Activated CD4-positive, alpha-beta T cell treated with anti-CD3 and anti-CD28 coated beads, Interleukin-10, Interleukin-2, amounts not matched to agents 100 ng/mL and 50 ng/mL, durations not matched to agents 16 hours and 8 hours (primary cell): ENCODE results near the gene UQCRC2.
"Not testable (repeated sequence)": the region's sequence is repeated elsewhere in the genome, so short reads cannot be mapped to it uniquely, and the experiment has no call there.

Experiments
- DNase-seq: peaks from one replicate; pipeline ENCODE4 v3.0.0-alpha.2; 2020

UQCRC2 gene

DNA sequence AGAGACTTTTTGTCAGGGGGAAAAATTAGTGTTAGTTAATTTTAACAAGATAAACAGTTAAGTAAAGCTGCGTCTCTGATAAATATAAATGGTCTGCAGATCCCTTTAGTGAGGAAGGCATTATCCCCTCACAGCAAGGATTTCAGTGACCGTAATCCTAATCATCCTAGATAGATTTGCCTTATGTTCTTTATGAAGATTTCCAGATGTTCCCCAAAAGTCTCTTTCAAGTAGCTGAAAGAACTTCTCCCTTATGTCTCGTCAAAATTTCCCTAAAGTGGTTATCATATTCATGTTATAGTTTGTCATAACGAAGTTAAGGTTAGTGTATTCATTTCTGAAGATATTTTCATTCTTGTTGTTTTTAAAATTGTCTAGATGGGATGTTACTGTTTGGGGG is 60.3 kb downstream of the UQCRC2 start:
- no peak for DNase-seq

DNA sequence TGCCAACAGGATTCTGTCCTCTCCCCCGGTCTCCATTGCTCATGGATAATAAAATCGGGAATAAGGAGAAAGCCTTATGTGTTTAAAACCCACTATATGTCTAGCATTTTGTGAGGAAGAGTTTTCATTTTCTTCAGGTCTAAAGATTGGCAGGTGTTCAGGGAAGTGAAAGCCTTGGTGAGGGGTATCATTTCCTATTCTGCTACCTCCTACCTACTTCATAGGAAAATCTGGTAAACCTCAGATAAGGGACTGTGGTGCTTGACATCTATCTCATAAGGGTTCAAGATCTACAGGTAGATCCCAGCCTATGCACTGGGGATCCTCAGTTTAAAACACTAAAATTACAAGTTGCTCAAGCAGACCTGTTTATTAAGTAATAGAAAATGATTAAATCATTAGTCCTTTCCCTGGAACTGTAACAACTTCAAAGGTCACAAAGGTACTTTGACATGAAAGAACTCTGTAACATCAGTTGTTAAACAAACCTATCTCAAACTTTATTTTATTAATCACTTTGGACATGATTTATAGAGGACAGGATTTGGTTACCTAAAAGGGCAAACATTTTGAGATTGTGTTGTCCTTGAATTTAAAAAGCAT is 61.2 kb downstream of the UQCRC2 start:
- DNase-seq = no peak

DNA sequence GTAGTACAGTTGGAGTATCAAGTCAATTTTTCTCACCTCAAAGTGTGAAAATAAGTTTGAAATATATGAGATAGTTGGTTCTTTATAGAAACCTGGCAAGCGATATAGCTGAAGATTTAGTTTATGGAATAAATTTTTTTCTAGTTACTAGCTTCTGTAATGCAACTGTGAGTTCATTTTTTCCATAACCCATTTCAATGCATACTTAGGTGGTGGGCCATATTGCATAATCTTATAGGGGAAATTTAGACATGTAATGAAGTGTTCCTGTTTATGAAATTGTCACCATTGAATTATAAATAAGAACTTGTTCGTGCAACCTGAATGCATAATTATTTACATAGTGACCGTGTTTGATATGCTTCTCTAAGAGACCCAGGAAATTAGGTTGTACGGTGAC is 63.8 kb downstream of the UQCRC2 start:
- DNase-seq = no peak

DNA sequence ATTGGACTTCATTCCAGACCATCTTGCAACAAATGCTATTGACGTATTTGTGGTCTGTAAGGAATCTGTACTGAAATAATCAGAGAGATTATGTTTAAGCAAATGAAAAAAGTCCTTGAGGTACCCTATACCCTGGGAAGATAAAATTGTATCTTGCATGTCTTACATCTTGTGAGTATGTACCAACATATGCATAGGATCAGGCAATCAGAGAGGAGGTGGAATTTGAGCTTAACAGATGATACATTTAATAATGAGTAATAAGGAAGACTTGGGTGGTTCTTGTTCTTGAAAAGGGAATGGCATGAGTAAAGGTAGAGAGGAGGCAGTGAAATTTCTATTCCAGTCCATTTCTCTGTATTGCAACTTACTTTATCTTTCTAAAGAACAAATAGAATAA is 65.4 kb downstream of the UQCRC2 start:
- no peak for DNase-seq

DNA sequence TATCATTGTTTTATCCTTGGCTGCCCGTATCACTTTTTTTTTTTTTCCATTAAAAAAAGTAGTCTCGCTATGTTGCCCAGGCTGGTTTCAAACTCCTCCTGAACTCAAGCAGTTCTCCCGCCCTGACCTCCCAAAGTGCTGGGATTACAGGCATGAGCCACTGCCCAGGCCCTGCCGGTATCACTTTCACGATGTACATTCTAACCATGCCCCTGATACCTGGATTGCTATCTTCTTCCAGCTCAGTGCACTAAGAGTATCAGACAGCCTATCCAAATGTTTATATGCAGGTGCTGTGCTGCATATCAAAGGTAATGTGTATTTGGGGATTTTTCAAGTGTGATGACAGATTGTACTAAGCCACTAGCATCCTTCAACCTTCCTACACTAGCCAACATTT is 69.0 kb downstream of the UQCRC2 start:
- no peak for DNase-seq

DNA sequence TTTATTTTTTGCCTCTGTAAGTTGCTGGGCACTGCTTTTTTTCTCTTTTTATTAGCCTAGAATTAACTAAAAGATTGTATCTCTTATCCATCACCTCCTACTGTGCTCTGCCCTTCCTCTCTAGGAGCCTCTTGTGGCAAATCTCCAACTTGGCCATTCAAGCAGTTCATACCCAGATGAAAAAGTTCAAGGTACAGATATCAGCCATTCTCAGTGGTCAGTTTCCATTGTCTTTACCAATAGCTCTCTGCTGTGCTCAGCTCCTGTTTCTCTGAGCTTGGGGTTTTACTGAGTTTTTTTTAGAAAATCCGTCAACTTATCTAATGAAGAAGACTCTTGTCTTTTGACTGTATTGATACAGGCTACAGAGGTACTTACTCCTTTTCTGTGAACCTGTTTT is 70.3 kb downstream of the UQCRC2 start:
- DNase-seq = no peak

DNA sequence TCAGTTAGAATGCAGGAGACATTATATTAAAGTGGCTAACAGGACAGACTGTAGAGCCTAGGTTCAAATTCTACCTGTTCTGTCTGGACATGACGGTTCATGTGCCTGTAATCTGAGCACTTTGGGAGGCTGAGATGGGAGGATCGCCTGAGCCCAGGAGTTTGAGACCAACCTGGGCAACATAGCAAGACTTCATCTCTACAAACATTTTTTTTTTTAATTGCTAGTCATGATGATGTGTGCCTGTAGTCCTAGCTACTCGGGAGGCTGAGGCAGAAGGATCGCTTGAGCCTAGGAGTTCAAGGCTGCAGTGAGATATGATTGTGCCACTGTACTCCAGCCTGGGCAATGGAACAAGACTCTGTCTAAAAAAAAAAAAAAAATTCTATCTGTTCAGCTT is 71.6 kb downstream of the UQCRC2 start:
- DNase-seq = not testable (repeated sequence)

DNA sequence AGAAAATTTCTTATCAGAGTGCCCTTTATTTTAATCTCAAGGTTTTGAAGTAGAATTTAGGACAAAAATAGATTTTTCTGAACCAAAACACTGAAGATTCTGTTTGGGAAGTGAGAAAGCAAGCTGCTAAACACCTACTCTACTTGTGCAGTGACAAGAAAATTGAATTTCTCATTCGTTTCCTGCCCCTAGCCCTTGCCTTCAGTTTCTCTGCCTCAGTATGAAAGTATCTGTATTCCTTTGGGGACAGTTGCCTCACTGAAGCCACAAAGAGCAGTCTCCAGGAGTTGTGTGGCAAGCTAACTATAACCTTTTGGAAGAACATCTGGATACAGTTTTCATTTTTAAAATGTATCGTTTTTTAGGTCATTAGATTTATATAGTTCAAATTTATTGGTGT is 74.5 kb downstream of the UQCRC2 start:
- no peak for DNase-seq

DNA sequence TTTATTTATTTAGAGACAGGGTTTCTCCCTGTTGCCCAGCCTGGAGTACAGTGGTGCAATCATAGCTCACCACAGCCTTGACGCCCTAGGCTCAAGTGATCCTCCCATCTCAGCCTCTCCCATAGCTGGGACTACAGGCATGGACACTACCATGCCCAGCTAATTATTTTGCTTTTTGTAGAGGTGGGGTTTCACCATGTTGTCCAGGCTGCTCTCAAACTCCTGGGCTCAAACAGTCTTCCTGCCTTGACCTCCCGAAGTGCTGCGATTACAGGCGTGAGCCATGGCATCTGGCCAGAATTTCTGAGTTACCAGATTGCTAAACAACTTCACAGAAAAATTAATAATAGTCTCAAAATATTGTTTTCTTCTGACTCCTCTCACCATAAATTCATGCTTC is 76.5 kb downstream of the UQCRC2 start:
- no peak for DNase-seq

DNA sequence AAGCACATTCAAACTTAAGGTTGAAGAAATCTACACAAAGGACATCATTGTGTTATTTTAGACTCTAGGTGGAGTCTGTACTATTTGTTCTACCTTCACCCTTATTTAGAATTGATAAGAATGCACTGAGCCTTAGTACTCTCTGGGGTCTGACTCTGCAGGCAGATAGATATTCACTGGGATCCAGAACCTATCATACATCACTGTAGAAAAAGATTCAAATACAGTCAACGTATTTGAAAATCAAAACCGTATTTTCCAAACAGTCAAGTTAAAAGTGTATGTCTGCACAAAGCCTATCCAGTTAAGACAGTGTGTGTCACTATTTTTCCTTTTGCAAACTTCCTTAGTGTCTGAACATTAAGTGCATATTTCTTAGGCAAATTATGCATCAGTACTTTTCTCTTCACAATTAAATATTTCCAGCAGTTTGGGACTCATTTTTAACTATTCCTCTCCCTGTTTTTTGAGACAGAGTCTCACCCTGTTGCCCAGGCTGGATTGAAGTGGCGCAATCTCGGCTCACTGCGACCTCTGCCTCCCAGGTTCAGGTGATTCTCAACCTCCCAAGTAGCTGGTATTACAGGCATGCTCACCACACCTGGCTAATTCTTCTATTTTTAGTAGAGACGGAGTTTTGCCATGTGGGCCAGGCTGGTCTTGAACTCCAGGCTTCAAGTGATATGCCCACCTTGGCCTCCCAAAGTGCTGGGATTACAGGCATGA is 77.1 kb downstream of the UQCRC2 start:
- no peak for DNase-seq

DNA sequence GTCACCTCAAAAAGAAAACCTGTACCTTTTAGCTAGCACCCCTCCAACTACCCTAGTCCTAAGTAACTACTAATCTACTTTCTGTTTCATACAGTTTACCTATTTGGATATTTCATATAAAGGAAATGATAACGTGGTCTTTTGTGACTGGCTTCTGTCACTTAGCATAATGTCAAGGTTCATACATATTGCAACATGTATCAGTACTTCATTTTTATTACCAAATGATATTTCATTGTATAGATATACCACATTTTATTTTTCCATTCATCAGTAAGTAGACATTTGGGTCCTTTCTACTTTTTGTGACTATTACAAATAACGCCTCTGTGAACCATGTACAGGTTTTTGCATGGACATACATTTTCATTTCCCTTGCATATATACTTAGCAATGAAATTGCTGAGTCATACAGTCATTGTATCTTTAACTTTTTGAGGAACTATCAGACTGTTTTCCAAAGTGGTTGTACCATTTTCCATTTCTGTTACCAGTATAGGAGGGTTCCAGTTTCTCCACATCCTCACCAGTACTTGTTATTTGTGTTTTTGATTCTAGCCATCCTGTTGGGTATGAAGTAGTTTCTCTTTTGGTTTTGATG is 78.4 kb downstream of the UQCRC2 start:
- no peak for DNase-seq
